HG03060 (cell line): ENCODE measurements around the gene LRRC51.

ENCODE experiments used
- ATAC-seq: cut with Tn5 transposase; IDR thresholded peaks from one replicate; pipeline ENCODE4 v1.9.1; 2021; ENCODE audit warnings: low read depth, moderate number of reproducible peaks; ENCODE audit not compliant: unreplicated experiment

Gene LRRC51

DNA sequence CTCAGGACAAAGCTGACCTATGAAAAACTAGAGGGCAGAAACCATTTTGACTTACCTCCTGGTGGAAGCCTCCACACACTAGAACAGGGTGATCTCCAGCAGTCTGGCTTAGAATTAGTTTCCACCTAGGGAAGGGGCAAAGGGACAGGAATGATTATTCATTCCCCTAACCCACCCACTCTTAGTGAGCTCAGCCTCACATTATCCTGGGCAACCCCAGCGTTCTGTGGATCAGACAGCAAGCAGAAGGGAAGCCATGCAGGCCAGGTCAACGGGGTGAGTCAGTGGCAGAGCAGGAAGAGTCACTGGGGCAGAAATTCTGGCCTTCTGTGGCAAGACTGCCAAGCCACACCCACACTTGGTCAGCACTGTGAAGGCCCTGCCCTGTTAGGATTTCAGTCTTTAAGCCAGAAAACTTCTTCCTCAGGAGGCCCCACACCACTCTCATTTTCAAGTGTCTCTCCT is 10.8 kb upstream of the LRRC51 start:
- ATAC-seq, result no peak

DNA sequence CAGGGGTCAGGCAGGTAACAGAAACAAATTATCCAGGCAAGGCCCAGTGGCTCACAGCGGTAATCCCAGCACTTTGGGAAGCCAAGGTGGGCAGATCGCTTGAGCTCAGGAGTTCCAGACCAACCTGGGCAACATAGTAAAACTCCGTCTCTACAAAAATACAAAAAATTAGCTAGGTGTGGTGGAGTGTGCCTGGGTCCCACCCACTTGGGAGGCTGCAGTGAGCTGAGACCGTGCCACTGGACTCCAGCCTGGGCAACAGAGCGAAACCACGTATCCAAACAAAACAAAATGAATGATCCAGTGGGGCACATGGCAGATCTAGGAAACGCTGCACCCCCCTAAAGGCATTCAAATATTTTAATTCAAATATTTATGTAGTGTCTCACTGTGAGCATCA is 10.2 kb upstream of the LRRC51 start:
- ATAC-seq, result no peak

DNA sequence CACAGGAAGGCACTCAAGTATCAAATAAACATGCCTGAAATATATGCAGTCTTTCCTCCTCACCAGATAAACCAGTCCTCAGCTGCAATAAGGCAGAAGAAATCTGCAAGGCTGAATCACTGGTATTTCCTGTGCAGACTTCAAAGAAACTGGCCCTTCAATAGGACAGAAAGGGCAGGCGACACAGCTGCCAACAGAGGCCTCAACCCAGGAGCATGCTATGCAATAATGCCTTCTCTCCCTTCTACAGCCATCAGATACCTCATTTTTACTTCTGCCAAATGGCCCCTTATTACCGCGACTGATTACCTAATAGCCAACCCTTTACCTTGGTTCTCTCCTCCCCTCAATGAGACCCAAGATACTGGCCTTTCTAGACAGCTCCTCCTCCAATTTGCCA is 8.3 kb upstream of the LRRC51 start:
- no peak for ATAC-seq

DNA sequence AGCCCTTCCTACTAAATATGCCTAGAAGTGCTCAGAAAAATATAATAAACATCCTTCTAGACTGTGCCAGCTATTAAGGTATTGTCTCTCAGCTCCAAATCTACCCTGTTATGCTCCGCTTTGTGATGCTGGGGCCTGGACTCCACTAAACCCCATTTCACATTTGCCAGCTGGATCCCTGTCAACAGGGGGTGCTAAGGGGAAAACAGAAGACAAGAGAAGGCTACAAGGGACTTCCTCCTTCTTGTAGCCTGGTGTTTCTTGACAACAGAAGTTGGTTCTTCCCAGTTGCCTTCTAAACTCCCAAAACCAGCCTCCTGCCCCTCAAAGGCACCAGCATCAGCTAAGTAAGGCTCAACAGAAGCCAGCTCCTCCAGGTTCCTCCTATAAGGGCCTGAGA is 5.5 kb upstream of the LRRC51 start:
- no peak for ATAC-seq

DNA sequence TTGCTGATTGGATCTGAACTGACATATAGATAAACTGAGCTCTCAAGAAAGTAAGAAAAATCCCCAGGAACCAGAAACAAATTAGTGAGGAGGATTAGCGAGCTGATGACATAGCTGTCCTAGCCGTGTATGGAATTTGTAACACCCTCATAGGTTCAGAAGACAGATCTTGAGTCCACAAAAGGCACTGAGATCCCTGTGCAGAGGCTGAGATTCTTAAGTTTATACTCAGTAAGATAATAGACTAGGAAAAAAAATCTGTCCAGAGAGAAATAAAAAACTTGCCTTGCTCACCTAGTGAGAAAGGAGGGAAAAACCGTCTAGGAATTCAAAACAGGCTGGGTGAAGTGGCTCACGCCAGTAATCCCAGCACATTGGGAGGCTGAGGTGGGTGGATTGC is 4.9 kb upstream of the LRRC51 start:
- no peak for ATAC-seq

DNA sequence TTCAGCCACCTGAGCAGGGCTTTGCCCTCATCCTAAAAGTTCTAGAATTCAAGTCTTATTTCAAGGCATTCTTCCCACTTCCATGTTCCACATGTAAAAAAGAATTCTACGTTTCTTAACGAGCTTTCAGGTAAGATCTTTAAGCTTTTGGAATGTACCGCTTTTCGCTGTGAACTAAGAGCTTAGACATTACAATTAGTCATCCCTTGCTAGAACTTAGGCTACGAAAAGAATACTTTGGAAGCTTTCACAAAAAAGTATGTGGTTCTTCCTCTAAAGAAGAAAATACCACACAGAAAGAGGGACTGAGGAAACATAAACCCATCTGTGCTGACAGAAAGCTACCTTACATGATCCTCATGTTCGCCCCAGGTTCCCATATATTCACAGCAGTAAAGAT is 2.2 kb upstream of the LRRC51 start:
- no peak for ATAC-seq

DNA sequence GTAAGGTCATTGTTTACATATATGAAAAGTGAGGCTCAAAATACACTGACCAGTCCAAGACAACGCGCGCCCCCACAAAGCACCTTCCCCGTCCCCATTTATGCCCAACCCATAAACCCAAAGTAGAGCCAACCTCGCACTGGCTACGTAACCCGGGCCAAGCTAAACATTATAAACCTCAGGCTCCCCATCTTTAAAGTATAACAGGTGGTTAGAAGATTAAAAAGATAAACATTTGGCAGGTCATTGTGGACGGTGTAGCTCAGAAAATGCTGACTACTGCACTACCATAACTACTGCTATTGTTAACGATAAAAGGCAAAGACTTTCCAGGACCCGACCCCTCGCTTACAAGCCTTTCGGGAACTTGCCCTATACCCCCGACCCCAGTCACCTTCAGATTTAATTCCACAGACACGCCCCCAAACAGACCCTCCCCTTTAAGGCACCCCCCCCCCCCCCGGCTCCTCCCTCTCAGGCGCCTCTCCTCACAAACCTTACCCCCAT is 778 bp upstream of the LRRC51 start:
- ATAC-seq, result no peak

DNA sequence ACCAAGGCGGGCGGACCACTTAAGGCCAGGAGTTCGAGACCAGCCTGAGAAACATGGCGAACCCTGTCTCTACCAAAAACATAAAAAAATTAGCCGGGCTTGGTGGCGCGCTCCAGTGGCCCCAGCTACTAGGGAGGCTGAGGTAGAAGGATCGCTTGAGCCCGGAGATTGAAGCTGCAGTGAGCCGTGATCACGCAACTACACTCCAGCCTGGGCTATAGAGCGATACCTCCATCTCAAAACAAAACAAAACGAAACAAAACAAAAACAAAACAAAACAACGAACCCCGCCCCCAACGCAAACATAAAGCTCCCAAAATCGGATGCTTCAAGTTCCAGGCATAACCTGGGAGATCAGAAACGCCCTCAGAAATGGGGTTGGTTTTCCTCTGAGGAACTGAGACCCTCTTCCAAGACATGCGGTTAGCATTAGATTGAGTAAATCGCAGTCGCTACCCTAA is 564 bp downstream of the LRRC51 start:
- ATAC-seq, result no peak

DNA sequence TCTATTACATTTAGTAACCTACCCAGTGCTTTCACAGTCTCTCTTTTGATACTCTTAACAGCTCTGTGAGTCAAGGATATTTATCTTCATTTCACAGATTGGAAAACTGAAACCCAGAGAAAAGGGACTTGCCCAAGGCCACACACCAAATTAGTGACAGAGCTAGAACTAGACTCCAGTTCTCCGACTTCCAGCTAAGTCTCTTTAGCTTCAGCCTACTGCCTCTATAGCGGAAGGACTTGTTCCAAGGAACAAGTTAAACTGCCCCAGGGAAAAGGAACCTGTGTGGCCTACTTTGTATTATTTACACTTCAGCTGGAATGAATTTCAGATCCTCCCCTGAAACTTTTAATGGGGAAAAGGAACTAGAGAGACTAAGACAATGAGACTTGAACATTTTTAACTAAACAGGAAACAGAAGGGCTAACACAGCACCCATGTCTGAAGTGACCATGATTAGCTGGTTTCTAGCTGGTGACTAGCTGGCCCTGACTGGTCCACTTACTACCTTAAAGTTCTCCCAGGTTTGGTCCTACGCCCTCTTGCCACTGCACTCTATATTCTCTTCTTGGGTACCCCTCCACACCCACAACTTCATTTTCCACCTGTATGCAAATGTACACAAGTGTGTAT is 1.3 kb downstream of the LRRC51 start:
- ATAC-seq, result no peak

DNA sequence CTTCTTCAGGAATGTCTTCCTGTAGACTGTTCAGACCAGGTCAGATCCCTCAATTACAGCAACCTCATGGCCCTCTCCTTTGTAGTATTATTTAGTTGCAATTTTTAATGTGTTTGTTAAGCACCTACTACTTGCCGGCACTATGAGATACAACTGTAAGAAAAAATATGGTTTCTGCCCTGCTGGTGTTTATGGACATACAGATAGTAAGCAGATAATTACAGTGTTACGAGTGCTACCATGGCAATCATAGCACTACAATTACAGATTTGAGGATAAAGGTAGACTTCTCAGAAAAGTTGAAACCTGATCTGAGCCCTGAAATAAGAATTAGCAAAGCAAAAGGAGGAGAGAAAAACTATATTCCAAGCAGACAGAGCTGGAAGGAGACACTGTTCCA is 2.8 kb downstream of the LRRC51 start:
- no peak for ATAC-seq

DNA sequence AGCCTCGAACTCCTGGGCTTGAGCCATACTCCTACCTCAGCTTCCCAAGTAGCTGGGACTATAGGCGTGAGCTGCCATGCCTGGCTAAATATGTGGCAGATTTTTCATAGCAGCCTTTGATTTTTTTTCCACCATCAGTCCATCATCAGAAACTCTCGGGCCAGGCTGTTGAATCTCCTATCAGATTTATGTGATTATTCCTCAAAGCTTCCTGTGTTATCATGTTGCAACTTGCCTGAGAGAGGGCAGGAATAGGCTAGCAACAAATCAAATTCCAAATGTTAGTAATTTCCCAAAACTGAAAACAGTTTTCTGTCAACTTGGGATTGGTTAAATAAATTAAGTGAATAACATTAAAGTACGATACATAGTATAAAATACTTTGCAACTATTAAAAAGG is 3.4 kb downstream of the LRRC51 start:
- ATAC-seq, result no peak

DNA sequence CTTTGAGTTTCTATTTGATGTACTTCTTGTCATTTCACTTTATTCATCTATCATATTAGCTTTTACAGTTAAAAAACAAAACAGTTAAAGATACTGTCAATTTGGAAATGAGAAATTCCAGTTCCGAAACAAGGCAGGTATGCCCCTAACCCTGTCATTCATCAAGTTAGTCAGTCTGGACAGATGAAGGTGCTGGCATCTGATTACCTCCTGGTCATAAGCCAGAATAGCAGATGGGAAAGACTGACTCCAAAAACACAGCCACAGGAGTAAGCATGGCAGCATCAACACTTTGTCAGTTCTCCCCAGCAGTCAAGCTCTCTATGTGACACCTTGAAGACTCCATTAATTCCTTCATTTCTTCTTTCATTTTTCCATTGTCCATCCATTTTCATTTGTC is 4.3 kb downstream of the LRRC51 start:
- no peak for ATAC-seq

DNA sequence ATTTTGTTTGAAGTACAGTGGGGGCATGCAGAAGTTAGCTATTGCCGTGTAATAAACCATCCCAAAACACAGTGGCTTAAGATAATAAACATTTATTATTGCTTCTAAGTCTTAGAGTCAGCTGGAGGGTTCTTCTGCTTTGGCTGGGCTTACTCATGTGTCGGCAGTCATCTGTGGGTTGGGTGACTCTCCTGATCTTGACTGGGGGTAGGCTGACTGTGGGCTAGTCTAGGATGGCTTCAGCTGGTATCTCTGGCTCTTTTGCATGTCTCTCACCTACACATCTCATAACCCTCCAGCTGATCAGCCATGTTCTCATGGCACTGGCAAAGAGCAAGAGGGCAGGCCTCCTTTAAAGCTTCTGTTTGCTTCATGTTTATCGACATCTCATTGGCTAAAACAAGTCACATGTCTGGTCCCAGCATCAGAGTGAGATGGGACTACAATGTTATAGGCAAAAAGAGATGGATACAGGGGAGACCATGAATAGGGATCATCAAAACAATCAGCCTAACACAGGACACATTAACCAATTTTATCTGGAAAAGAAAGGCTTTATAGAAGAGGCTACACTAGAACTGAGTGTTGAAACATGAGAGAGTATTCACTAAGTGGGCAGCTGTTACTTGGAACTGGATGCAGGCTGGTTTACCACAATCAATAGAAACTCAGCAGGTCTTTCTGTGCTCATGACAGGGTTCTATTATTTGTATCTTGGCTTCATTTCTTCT is 5.1 kb downstream of the LRRC51 start:
- ATAC-seq, result no peak

DNA sequence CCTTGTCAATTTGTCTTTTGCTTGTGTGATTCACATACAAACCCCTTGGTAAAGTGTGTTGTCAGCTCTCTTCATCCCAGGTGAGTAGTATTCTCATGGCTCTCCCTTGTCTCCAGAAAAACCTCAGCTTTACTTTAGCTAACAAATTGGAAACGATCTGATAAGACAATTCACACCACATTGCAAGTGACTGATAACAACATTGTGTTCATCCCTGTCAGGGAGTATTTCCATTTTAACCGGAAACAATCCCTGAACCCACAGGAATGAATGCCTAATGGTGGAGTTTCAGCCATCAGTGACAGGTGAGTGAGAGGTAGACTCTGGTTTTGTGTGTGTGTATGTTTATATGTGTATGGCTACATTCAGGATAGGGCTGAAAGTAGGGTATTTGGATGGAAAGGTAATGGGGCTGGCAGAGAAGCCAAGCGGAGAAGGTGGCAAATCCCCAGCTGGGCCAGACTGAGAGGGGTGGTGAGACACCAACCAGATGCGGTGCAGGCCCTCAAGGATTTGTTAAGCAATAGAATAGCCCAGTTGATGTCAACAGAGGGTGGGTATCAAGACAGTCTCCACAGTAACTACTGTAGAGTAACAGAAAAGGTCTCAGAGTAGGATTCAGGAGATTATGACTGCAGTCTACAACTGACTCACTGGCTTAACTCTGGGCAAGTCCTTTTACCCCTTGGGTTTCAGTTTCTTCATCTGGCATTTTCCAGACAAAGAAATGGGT is 7.6 kb downstream of the LRRC51 start:
- no peak for ATAC-seq

DNA sequence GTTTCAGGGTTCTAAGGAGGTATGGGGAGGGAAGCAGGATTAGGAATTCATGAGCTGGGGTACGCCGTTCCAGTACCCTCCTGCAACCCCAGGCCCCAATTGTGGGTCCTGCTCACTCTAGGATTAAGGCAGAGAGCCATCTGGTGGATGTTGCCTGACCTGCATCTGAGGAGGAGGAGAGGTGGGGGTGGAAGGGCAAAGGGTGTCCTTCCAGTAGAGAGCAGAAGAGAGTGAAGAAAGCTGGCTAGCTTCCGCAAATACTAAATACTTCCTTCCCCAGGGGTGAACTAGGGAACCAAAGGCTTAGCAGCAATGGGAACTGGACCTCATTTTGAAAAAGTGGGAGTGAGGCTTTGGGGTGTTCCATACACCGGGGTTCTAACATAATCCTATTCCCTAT is 10.6 kb downstream of the LRRC51 start:
- ATAC-seq, result no peak

DNA sequence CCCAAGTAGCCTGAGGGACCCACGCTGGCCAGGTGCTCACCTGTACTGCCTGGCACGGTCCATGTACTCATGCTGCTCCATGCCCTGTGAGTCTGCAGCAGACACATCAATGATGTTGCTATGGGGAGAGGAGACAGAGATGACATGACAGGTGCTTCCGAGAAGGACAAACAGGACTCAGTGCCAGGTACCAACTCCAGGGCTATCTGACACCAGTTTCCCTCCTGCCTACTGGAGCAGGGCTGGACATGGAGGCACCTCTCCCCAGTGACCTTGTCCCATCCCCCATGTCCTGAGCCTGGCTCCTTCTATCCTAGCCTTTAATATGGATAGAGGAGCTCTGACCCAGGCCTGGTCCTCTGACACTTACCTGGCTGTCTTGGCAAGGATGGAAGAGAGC is 18.1 kb downstream of the LRRC51 start:
- ATAC-seq, result no peak

DNA sequence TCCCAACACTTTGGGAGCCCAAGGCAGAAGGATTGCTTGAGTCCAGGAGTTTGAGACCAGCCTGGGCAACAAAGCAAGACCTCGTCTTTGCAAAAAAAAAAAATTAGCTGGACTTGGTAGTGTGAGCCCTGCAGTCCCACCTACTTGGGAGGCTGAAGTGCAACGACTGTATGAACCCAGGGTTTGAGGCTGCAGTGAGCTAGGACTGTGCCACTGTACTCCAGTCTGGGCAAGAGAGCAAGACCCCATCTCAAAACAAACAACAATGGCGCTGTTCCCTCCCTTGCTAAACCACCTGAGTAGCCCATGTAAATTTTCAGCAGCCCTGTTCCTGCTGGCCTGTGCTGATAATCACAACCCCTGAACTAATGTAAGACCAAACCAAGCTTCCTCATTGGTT is 19.4 kb downstream of the LRRC51 start:
- no peak for ATAC-seq

DNA sequence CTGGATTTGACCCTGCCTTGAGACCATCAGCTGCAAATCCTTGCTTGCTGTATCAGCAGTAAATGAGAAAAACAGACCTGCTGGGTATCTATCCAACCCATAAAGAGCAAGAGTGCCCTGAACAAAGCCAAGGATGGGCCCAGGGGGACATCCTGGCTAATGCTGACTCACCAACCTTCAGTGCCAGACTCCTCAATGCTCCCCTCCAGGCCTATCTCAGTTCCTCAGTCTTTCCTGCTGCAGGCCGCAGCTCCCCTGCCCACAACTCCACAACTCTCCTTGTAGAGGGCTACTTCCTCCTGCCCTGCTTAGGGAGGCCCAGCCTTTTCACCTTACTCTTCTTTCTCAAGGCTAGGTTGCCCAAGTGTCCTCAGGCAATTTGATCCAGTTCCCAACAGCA is 19.8 kb downstream of the LRRC51 start:
- no peak for ATAC-seq

DNA sequence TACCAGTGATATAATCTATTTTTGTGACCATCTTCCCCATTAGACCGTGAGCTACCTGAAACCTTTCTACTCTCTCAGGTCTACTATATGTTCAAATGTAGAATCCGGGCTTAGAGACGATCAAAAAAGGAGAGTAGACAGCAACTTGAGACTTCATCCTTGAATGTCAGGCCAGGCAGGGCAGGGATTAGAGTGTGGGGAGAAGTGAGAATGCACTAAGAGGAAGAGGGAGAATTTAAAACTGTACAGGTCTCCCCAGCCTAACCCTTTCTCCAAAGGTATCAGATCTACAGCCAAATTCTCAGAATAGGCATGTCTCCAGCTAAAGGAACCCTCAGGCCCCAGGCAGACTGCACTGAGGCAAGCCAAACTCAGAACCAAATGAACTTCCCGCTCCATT is 21.5 kb downstream of the LRRC51 start:
- no peak for ATAC-seq

DNA sequence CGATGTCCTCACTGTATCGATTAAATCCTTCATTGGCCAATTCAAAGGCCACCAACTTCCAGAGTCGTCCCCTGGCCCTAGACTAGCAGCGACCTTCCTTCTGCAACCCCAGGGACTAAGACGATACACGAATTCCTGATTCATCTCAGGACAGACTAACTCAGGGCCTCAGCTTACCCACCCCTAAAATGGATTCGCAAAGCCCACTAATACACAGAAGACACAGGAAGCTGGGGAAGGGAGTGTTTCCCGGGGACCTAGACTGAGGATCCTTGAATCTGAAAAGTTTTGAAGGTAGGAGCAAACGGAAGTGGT is 21.9 kb downstream of the LRRC51 start:
- ATAC-seq, result no peak

DNA sequence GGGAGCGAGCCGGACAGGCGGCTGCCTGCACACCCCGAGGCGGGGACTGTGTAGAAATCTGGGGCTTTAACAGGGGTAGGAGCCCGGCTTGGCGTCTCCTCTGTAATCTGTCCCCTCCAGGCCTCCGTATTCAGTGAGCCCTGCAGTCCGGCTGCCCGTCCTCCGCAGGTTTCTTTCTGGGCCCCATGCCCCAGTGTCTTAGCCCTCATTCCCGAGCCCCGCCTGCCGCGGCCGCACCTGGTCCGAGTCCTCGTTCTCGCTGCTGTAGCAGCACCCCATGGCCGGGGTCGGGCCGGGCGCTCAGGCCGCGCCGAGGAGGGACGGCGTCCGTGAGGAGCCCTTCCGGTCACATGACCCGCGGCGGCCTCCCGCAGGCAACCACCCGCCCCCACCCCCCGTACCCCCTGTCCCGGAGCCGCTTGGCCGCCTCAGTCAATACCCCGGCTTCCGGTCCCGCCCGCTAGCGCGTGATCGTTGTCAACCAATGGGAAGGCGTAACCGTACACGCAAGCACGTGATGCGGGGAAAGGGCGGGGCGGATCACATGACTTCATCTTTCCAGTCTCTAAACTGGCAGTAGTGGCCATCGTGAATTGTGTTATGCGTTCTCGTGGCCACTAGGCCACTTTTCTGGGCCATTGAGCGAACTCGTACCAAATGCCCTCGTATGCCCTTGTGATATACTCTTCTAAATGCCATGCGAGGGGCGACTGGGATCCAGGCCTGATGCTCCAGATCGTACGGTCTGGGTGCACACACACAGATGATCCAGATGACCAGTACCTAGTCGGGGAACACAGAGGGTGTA is 22.5 kb downstream of the LRRC51 start, which contains the start of gene LAMTOR1:
TSS of gene LAMTOR1 (minus strand) at position 352 of the 808 bp plus-strand sequence. CDS start at position 279, 73 bp downstream.
- peak; percentile 61 for ATAC-seq
